H9 (cell line): ENCODE measurements around the gene EVI5L. TPM values are rescaled to one million over a fixed set of nuclear protein-coding genes. Genes with fewer than 3 reads are reported as not detected.
A peak's percentile ranks its signal among the peaks of the same experiment; 100 is the strongest.

Experiments
- DNase-seq: peaks from one replicate; pipeline ENCODE4 v3.0.0-alpha.2; 2017
- H2AFZ ChIP-seq: one replicate; pipeline ENCODE4 v1.6.1; 2013; ENCODE audit warnings: mild to moderate bottlenecking, low read length, control low read depth, moderate library complexity
- H2AK5ac ChIP-seq: 2 replicates; pipeline ENCODE4 v1.6.1; 2013; ENCODE audit warnings: low read length, control low read depth, mixed read lengths; ENCODE audit not compliant: insufficient read length
- H2BK120ac ChIP-seq: one replicate; pipeline ENCODE4 v1.6.1; 2013; ENCODE audit warnings: low read depth, mild to moderate bottlenecking, low read length, control low read depth, inconsistent platforms; ENCODE audit not compliant: poor library complexity, severe bottlenecking
- H2BK12ac ChIP-seq: 2 replicates; pipeline ENCODE4 v1.6.1; 2013; ENCODE audit warnings: low read length, control low read depth, mixed read lengths, low read depth; ENCODE audit not compliant: insufficient read length
- H2BK15ac ChIP-seq: 2 replicates; pipeline ENCODE4 v1.6.1; 2013; ENCODE audit warnings: low read depth, low read length, control low read depth
- H2BK20ac ChIP-seq: one replicate; pipeline ENCODE4 v1.6.1; 2013; ENCODE audit warnings: low read depth, mild to moderate bottlenecking, low read length, control low read depth, inconsistent platforms; ENCODE audit not compliant: poor library complexity, severe bottlenecking
- H2BK5ac ChIP-seq: 2 replicates; pipeline ENCODE4 v1.6.1; 2013; ENCODE audit warnings: low read length, control low read depth, mixed read lengths; ENCODE audit not compliant: insufficient read length
- H3K14ac ChIP-seq: 2 replicates; pipeline ENCODE4 v1.6.1; 2013; ENCODE audit warnings: low read length, control low read depth; ENCODE audit not compliant: insufficient read depth
- H3K18ac ChIP-seq: 2 replicates; pipeline ENCODE4 v1.6.1; 2013; ENCODE audit warnings: low read depth, mild to moderate bottlenecking, mixed read lengths, low read length, control low read depth; ENCODE audit not compliant: insufficient read length
- H3K23ac ChIP-seq: 2 replicates; pipeline ENCODE4 v1.6.1; 2013; ENCODE audit warnings: low read length, control low read depth, mixed read lengths, low read depth; ENCODE audit not compliant: insufficient read length
- H3K23me2 ChIP-seq: 2 replicates; pipeline ENCODE4 v1.6.1; 2013; ENCODE audit warnings: low read depth, mild to moderate bottlenecking, mixed read lengths, low read length, control low read depth; ENCODE audit not compliant: insufficient read length, poor library complexity, severe bottlenecking
- H3K27ac ChIP-seq: 2 replicates; pipeline ENCODE4 v1.5.1; 2013; ENCODE audit warnings: low read length, control low read depth, mixed read lengths, low read depth; ENCODE audit not compliant: insufficient read length
- H3K27me3 ChIP-seq: 2 replicates; pipeline ENCODE4 v1.6.1; 2013; ENCODE audit warnings: low read length, control low read depth, inconsistent platforms; ENCODE audit not compliant: insufficient read depth
- H3K4ac ChIP-seq: 2 replicates; pipeline ENCODE4 v1.6.1; 2013; ENCODE audit warnings: low read depth, mild to moderate bottlenecking, control low read depth, inconsistent platforms, low read length, moderate library complexity
- H3K4me1 ChIP-seq: 2 replicates; pipeline ENCODE4 v1.6.1; 2013; ENCODE audit warnings: low read length, control low read depth, inconsistent platforms; ENCODE audit not compliant: insufficient read depth
- H3K4me2 ChIP-seq: 2 replicates; pipeline ENCODE4 v1.6.1; 2013; ENCODE audit warnings: low read length, control low read depth, mixed read lengths; ENCODE audit not compliant: insufficient read length, insufficient read depth
- H3K56ac ChIP-seq: 2 replicates; pipeline ENCODE4 v1.6.1; 2013; ENCODE audit warnings: low read depth, mild to moderate bottlenecking, mixed read lengths, low read length, control low read depth; ENCODE audit not compliant: insufficient read length
- H3K79me1 ChIP-seq: 2 replicates; pipeline ENCODE4 v1.6.1; 2013; ENCODE audit warnings: low read depth, mild to moderate bottlenecking, moderate library complexity, low read length, control low read depth, inconsistent platforms; ENCODE audit not compliant: insufficient read depth, poor library complexity, severe bottlenecking
- H3K79me2 ChIP-seq: 2 replicates; pipeline ENCODE4 v1.6.1; 2013; ENCODE audit warnings: low read length, control low read depth, inconsistent platforms; ENCODE audit not compliant: insufficient read depth
- H3K9ac ChIP-seq: 2 replicates; pipeline ENCODE4 v1.6.1; 2013; ENCODE audit warnings: low read length, control low read depth, mixed read lengths; ENCODE audit not compliant: insufficient read length; ENCODE audit errors: extremely low read depth
- H3K9me3 ChIP-seq: one replicate; pipeline ENCODE4 v1.6.1; 2013; ENCODE audit warnings: low read depth, low read length, inconsistent platforms; ENCODE audit not compliant: control insufficient read depth
- H3T11ph ChIP-seq: one replicate; pipeline ENCODE4 v1.6.1; 2013; ENCODE audit warnings: mild to moderate bottlenecking, low read length, control low read depth, inconsistent platforms
- H4K20me1 ChIP-seq: one replicate; pipeline ENCODE4 v1.6.1; 2013; ENCODE audit not compliant: control insufficient read depth, insufficient read length, insufficient read depth
- H4K5ac ChIP-seq: 2 replicates; pipeline ENCODE4 v1.6.1; 2013; ENCODE audit warnings: low read depth, mild to moderate bottlenecking, mixed read lengths, low read length, control low read depth; ENCODE audit not compliant: insufficient read length
- H4K8ac ChIP-seq: replicated peaks from 2 replicates; pipeline ENCODE4 v1.6.1; 2013; ENCODE audit warnings: low read length, control low read depth, mixed read lengths, low read depth; ENCODE audit not compliant: insufficient read length
- H4K91ac ChIP-seq: 2 replicates; pipeline ENCODE4 v1.6.1; 2013; ENCODE audit warnings: low read depth, mild to moderate bottlenecking, moderate library complexity, mixed read lengths, low read length, control low read depth; ENCODE audit not compliant: insufficient read length
- H3K27ac Mint-ChIP-seq, 3 experiments: 2 replicates in 2 of 3; 3 replicates in 1 of 3; pipeline ENCODE4 v1.8.0; 2020 to 2021; ENCODE audit warnings: mixed read lengths in 3 of 3, mild to moderate bottlenecking in 1 of 3, moderate library complexity in 1 of 3
- H3K27me3 Mint-ChIP-seq: 2 replicates; pipeline ENCODE4 v1.8.0; 2021; ENCODE audit warnings: low read depth, mild to moderate bottlenecking, moderate library complexity, mixed read lengths
- H3K36me3 Mint-ChIP-seq, 3 experiments: 2 replicates in 2 of 3; 3 replicates in 1 of 3; pipeline ENCODE4 v1.8.0; 2020 to 2021; ENCODE audit warnings: low read depth in 3 of 3, mixed read lengths in 3 of 3; ENCODE audit not compliant: insufficient read depth in 1 of 3
- H3K4me1 Mint-ChIP-seq, 2 experiments: 2 replicates each; pipeline ENCODE4 v1.8.0; 2020; ENCODE audit warnings: mixed read lengths in 2 of 2
- H3K4me3 Mint-ChIP-seq, 2 experiments: 2 replicates in 1 of 2; 3 replicates in 1 of 2; pipeline ENCODE4 v1.8.0; 2020 to 2021; ENCODE audit warnings: mild to moderate bottlenecking in 2 of 2, mixed read lengths in 2 of 2, moderate library complexity in 1 of 2
- H3K9me3 Mint-ChIP-seq, 2 experiments: 2 replicates in 1 of 2; 3 replicates in 1 of 2; pipeline ENCODE4 v1.8.0; 2020; ENCODE audit warnings: mild to moderate bottlenecking in 2 of 2, mixed read lengths in 2 of 2, moderate library complexity in 1 of 2
- WGBS: extraction: QIAGEN DNeasy Blood & Tissue Kit; methylation state at CpG from one replicate; pipeline ENCODE4 v1.1.7; 2013; ENCODE audit warnings: missing lambda C conversion rate, low lambda C conversion rate, mixed read lengths; ENCODE audit not compliant: insufficient read length; ENCODE audit errors: extremely low coverage; 5-methylcytosine and 5-hydroxymethylcytosine counted together
- total RNA-seq: library from RNA; stranded (reverse); gene quantifications from 2 replicates; pipeline ENCODE4 v1.2.1, GENCODE V29; 2021
- TF ChIP-seq, protein P1 (sequence below): fragments of 200-600 bp; sonication (generic); conservative IDR thresholded peaks from 3 replicates; pipeline ENCODE4 v1.8.0; 2021; ENCODE audit warnings: antibody characterized with exemption, mild to moderate bottlenecking

EVI5L gene
- total RNA-seq, 1 experiment from 2014 or later = 7.1 TPM

DNA sequence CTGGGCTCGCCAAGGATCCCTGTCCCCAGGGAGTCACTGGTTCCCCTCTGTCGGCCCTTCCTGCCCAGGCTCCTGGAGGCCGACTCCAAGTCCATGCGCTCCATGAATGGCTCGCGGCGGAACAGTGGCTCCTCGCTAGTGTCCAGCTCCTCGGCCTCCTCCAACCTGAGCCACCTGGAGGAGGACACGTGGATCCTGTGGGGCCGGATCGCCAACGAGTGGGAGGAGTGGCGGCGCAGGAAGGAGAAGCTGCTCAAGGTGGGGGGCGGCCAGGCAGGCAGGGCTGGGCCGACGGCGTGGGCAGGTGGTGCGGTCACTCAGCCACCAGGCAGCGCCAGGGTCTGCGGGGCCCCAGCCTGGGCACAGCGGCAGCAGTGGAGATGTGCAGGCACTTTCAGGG is 17.6 kb downstream of the EVI5L start:
- Histone ChIP-seq H3K79me1 (no peaks in the 10 kb centered on the region), H3K79me2 (no peaks in the 10 kb centered on the region), H3T11ph (no peak overlapping the region), H2AFZ (no peak overlapping the region), H3K14ac (no peak overlapping the region; the same call in 1 of the 2 replicates), H3K27ac (no peak overlapping the region), H3K23ac (no peak overlapping the region), H3K9me3 (no peaks in the 10 kb centered on the region), H3K4me2 (no peak overlapping the region), H2BK120ac (no peak overlapping the region), H3K27me3 (no peaks in the 10 kb centered on the region), H4K91ac (no peak overlapping the region), H4K8ac (no peak overlapping the region), H2BK12ac (no peak overlapping the region), H2BK5ac (no peak overlapping the region), H3K4ac (no peak overlapping the region), H3K4me1 (no peaks in the 10 kb centered on the region), H3K18ac (no peak overlapping the region), H4K20me1 (peaks cover 3% of the 10 kb centered on the region), H2AK5ac (no peak overlapping the region), H3K56ac (no peak overlapping the region), H3K23me2 (no peaks in the 10 kb centered on the region), H3K9ac (no peak overlapping the region), H4K5ac (no peak overlapping the region), H2BK15ac (no peak overlapping the region), H2BK20ac (no peak overlapping the region)
- Mint-ChIP-seq H3K4me3 (no peak overlapping the region), H3K36me3 (no peaks in the 10 kb centered on the region), H3K4me1 (no peaks in the 10 kb centered on the region), H3K27me3 (peaks cover 6% of the 10 kb centered on the region), H3K27ac (no peak overlapping the region), H3K9me3 (no peaks in the 10 kb centered on the region)
- peak; percentile 22 for DNase-seq
- TF ChIP-seq, protein P1, sequence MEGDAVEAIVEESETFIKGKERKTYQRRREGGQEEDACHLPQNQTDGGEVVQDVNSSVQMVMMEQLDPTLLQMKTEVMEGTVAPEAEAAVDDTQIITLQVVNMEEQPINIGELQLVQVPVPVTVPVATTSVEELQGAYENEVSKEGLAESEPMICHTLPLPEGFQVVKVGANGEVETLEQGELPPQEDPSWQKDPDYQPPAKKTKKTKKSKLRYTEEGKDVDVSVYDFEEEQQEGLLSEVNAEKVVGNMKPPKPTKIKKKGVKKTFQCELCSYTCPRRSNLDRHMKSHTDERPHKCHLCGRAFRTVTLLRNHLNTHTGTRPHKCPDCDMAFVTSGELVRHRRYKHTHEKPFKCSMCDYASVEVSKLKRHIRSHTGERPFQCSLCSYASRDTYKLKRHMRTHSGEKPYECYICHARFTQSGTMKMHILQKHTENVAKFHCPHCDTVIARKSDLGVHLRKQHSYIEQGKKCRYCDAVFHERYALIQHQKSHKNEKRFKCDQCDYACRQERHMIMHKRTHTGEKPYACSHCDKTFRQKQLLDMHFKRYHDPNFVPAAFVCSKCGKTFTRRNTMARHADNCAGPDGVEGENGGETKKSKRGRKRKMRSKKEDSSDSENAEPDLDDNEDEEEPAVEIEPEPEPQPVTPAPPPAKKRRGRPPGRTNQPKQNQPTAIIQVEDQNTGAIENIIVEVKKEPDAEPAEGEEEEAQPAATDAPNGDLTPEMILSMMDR = no peak
- no CpG with 5 or more reads among the region's 23 CpGs for WGBS
